Hindlimb muscle (tissue), 1 donor: ENCODE data around the gene PTPN1. TPM values are rescaled to one million over a fixed set of nuclear protein-coding genes. Genes with fewer than 3 reads are reported as not detected.

Experiments used
- DNase-seq: peaks from one replicate; pipeline ENCODE4 v3.0.0-alpha.2; 2013
- polyA plus RNA-seq: library from polyadenylated mRNA; unstranded; fragments of 120-200 nt; gene quantifications from one replicate; pipeline ENCODE4 v1.2.1, GENCODE V29; 2013; ENCODE audit not compliant: insufficient read length

The PTPN1 gene
- polyA plus RNA-seq, 1 donor: 19.3 TPM

GRCh38 chr20:50578061-50578777 is 68.0 kb downstream of the PTPN1 start:
- no peak for DNase-seq

- DNase-seq: no peak
Observed at GRCh38 chr20:50578778-50579165, 68.6 kb downstream of the PTPN1 start.

GRCh38 chr20:50579511-50579910 is 69.3 kb downstream of the PTPN1 start:
- no peak for DNase-seq

DNA sequence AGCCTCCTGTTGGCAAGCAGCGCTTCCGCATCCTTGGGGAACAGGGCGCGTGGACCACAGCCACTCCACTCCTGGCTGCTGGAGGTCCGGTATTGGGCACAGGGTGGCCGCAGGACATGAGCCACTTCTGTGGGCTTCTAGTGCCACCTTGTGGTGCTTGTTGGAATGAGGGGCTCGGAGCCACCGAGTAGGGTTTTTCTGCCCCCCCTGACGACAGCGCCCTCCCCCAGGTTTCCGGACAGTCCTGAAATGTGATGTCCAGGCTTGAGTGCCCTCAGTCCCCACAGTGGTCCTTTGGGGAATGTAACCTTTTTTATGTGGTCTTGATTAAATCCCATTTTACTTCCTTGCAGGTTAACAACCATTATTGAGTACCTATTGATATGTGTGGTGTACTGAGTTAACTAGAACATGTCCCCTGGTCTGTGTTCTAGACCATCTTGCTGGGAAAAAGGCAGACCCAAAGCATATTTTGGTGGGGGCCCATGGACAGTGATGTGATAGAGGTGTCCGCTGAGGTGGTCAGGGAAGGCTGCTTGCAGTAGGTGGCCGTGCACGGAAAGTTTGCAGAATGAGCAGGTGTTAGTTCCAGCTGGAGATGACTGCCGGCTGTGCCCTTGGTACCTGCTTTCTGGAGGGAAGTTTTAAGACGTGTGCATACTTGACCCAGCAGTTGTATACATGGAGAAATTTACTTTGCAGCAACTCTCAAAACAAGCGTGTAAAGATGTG is 70.0 kb downstream of the PTPN1 start:
- peak; percentile 47 for DNase-seq

DNA sequence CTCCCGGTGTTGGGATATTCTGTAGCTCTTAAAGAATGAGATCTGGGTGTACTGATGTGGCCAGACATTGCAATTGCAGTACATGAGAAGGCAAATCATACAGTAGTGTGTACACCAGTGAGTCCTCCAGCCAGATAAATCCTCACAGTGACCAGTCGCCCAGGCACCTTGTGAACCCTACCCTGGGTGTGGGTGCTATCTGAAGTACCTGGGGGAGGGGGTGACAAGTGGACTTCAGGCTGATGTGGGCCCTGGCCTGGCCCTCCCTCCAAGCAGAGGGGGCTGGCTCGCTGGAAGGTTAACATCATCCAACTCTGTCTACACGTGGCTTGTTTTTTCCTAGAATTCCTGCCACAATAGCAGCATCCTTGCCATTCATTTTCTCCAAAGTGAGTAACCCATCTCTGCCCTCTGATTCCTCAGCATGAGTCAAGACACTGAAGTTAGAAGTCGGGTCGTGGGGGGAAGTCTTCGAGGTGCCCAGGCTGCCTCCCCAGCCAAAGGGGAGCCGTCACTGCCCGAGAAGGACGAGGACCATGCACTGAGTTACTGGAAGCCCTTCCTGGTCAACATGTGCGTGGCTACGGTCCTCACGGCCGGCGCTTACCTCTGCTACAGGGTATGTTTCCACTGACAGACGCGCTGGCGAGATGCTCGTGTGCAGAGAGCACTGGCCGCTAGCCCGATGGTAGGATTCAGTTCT is 70.8 kb downstream of the PTPN1 start:
- DNase-seq: no peak

GRCh38 chr20:50582092-50582491 is 71.9 kb downstream of the PTPN1 start:
- DNase-seq: no peak

DNA sequence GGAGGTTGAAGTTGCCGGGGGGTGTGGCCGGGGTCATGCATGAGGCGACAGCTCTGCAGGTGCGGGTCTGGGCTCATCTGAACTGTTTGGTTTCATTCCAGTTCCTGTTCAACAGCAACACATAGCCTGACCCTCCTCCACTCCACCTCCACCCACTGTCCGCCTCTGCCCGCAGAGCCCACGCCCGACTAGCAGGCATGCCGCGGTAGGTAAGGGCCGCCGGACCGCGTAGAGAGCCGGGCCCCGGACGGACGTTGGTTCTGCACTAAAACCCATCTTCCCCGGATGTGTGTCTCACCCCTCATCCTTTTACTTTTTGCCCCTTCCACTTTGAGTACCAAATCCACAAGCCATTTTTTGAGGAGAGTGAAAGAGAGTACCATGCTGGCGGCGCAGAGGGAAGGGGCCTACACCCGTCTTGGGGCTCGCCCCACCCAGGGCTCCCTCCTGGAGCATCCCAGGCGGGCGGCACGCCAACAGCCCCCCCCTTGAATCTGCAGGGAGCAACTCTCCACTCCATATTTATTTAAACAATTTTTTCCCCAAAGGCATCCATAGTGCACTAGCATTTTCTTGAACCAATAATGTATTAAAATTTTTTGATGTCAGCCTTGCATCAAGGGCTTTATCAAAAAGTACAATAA is 72.5 kb downstream of the PTPN1 start:
- DNase-seq: no peak

DNA sequence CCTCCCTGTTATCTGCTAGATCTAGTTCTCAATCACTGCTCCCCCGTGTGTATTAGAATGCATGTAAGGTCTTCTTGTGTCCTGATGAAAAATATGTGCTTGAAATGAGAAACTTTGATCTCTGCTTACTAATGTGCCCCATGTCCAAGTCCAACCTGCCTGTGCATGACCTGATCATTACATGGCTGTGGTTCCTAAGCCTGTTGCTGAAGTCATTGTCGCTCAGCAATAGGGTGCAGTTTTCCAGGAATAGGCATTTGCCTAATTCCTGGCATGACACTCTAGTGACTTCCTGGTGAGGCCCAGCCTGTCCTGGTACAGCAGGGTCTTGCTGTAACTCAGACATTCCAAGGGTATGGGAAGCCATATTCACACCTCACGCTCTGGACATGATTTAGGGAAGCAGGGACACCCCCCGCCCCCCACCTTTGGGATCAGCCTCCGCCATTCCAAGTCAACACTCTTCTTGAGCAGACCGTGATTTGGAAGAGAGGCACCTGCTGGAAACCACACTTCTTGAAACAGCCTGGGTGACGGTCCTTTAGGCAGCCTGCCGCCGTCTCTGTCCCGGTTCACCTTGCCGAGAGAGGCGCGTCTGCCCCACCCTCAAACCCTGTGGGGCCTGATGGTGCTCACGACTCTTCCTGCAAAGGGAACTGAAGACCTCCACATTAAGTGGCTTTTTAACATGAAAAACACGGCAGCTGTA is 73.4 kb downstream of the PTPN1 start:
- no peak for DNase-seq

GRCh38 chr20:50584687-50585086 is 74.5 kb downstream of the PTPN1 start:
- no peak for DNase-seq

DNA sequence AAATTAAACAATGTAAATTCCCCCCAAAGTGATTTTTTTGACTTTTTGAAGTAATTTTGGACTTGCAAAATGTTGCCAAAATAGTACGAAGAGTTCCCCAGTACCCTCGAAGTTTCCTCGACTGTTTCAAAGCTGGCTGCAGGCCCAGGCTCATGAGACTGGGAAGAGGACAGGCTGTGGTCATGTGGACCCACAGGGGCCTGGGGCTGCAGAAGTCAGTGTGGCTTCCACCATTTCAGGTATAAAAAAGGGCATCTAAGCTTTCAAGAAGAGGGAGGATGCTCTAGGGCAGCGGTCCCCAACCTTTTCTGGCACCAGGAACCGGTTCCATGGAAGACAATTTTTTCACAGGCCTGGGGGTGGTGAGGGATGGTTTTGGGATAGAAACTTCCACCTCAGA is 75.0 kb downstream of the PTPN1 start:
- DNase-seq: no peak

GRCh38 chr20:50585678-50586077 is 75.5 kb downstream of the PTPN1 start:
- DNase-seq: no peak

DNA sequence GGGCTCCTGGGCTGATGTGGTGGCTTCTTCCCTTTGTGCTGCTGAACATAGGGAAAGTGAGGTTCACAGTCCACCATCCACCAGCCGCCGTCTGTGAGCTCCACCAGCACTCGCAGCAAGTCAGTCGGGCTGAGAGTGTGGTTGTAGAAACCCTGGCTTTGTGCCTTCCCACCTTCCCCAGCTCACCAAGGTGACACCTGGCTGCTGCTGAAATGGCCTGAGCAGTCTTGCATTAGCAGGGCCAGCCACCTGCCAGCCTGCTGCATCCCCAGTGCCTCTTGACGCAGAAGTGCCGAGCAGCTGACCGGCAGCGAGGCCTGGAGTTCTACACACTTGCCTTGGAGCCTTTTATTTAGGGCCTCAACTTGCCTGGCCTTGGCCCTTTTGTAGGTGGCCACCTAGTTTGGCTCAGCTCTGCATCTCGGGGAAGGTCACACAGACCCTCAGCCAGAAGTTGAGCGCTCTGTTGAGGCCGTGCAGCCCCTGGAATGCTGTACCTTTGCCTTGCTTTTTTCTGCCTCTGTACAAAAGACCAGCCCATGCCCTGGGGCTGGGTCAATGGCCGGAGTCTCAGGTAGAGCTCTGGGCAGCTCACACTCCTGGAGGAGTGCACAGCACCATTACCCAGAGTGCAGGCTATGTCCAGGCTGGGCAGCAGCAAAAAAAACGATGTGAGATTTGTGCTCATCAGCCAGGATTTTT is 76.5 kb downstream of the PTPN1 start:
- DNase-seq: no peak

- DNase-seq: no peak
Observed at GRCh38 chr20:50587291-50587961, 77.2 kb downstream of the PTPN1 start.

GRCh38 chr20:50588034-50588736 is 78.0 kb downstream of the PTPN1 start:
- peak; percentile 55 for DNase-seq

DNA sequence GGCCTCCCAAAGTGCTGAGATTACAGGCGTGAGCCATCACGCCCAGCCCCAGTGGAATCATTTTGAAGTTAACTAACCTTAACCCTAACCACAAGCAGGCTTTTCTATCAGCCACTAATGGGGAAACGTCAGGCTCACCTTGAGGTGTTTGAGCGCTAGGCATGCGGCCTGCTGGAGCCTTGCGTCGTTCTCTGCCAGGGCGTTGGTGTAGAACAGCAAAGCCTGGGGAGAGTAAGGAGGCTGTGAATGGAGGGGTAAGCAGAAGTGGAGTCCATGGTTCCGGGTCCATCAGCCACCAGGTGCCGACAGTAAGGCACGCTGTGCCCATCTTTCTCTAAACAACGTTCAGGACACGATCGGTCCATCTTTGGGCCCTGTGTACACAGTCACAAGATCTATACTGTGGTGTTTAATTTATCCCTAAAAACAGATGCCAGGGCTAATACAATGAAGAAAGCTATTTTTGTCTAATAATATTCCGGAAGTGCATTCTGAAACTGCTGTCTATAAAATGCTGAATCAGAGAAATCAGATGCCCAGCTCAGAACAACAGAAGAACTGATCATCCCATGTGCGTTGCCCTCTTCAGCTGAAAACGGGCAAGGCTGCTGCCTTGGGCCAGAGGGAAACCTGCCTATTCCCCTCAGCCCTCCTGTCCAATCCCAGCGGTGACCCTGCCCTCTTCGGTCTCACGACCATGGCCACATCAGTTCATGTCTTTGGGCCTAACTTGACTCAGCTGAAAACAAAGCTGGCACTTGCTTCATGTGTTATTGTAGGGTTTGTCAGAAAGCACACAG is 79.6 kb downstream of the PTPN1 start:
- DNase-seq: no peak

DNA sequence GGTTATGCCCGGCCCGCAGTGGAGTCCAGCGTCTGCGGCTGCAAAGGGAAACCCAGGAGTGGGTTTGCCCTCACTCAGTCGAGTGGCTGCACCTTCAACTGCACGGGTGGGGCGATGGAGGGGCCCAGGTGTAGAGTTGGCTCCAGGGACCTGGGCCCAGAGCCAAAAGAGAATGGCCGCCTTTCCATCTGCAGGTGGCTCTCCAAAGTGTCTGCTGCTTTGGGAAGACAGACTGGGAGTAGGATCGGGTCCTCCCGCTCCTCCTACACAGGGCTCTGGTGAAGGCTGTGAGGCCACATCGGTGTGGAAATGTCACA is 80.1 kb downstream of the PTPN1 start:
- no peak for DNase-seq

DNA sequence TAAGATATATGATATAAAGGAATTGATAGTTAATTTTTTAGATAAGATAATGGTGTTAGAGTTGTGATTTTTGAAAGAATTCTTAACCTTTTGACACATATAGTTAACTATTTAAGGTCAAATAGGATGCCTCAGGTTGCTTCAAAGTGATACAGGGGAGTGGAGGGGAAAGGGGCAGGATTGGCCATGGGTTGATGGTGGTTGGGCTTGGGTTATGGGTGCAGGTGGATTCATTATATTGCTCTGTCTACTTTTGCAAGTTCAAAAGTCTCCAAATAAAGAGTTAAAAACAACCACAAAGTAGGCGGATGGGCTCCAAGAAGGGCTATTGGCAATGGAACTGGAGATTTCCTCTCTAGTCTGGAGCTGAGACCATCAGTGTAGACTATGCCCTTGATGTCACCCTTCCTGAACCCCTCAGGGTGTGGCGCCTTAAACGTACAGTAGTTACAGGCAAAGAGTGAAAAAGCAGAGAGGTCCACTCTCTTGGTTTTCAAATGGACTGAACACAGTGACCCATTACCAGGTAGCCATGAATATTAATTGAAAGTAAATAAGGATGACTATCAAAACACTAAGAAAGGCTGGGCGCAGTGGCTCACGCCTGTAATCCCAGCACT is 81.2 kb downstream of the PTPN1 start:
- DNase-seq: no peak

- DNase-seq: no peak
Observed at GRCh38 chr20:50592282-50593004, 82.3 kb downstream of the PTPN1 start.

DNA sequence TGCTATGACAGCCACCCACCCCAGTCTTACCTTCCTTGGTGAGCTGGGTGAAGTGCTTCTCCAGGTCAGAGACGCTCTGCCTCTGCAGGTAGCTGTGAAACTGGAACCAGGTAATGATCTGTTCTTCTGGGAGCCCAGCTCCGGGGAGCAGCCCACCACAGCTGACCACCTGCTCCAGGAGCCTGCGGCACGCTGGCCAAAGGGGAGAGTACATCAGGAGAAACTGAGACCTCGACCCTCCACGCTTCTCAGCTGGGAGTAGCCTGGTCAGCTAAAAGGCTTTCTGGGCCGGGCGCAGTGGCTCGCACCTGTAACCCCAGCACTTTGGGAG is 82.8 kb downstream of the PTPN1 start:
- no peak for DNase-seq
